HepG2 (cell line): ENCODE results near the gene GAL3ST1. TPM values are rescaled to one million over a fixed set of nuclear protein-coding genes. Genes with fewer than 3 reads are reported as not detected.

ENCODE experiments used
- ATM ChIP-seq: fragments of 450-650 bp; IDR thresholded peaks from 2 replicates; pipeline ENCODE4 v1.7.1; 2017; ENCODE audit warnings: mild to moderate bottlenecking, borderline replicate concordance
- FOXA1 ChIP-seq, 2 experiments: fragments of 450-650 bp in 1 of 2; sonication (generic) in 1 of 2; formaldehyde crosslinking in 1 of 2; IDR thresholded peaks; 2 replicates each; pipeline versions ENCODE4 v1.4.0 to v1.6.1; 2016 to 2020; ENCODE audit warnings: missing genetic modification reagents in 1 of 2
- GABPA ChIP-seq, 2 experiments: IDR thresholded peaks; 2 replicates each; pipeline ENCODE4 v1.6.1; 2011 to 2016; ENCODE audit warnings: low read depth in 2 of 2, low read length in 1 of 2, missing biosample characterization in 1 of 2, missing genetic modification characterization in 1 of 2
- GZF1 ChIP-seq: sonication (generic); formaldehyde crosslinking; IDR thresholded peaks from 2 replicates; pipeline ENCODE4 v1.5.1; 2020; ENCODE audit warnings: mild to moderate bottlenecking, missing genetic modification reagents
- HOXA3 ChIP-seq: sonication (generic); formaldehyde crosslinking; IDR thresholded peaks from 2 replicates; pipeline ENCODE4 v1.5.0; 2020; ENCODE audit warnings: missing genetic modification reagents
- KLF11 ChIP-seq: IDR thresholded peaks from 2 replicates; pipeline ENCODE4 v1.6.1; 2016; ENCODE audit warnings: missing compliant biosample characterization
- KLF13 ChIP-seq: sonication (generic); formaldehyde crosslinking; IDR thresholded peaks from 2 replicates; pipeline ENCODE4 v1.4.0; 2020; ENCODE audit warnings: mild to moderate bottlenecking, missing genetic modification reagents
- MBNL3 ChIP-seq: fragments of 250-450 bp; sonication (Bioruptor Pico); conservative IDR thresholded peaks from 2 replicates; pipeline ENCODE4 v1.8.0; 2022; ENCODE audit warnings: mild to moderate bottlenecking, inconsistent platforms
- PHF21A ChIP-seq: sonication (generic); formaldehyde crosslinking; IDR thresholded peaks from 2 replicates; pipeline ENCODE4 v1.5.0; 2020; ENCODE audit warnings: mild to moderate bottlenecking, missing genetic modification reagents
- POLR2G ChIP-seq: fragments of 200-400 bp; formaldehyde crosslinking; IDR thresholded peaks from 2 replicates; pipeline ENCODE4 v1.6.1; 2018; ENCODE audit warnings: mild to moderate bottlenecking, low read depth, low read length, moderate library complexity
- PRDM15 ChIP-seq: sonication (generic); formaldehyde crosslinking; IDR thresholded peaks from 2 replicates; pipeline ENCODE4 v1.4.0; 2020; ENCODE audit warnings: missing genetic modification reagents
- RARG ChIP-seq: sonication (generic); formaldehyde crosslinking; IDR thresholded peaks from 2 replicates; pipeline ENCODE4 v1.4.0; 2020; ENCODE audit warnings: low read depth, mild to moderate bottlenecking, missing genetic modification reagents
- RFX1 ChIP-seq: fragments of 450-650 bp; IDR thresholded peaks from 2 replicates; pipeline ENCODE4 v1.6.1; 2017
- SAP130 ChIP-seq: IDR thresholded peaks from 2 replicates; pipeline ENCODE4 v1.6.1; 2016; ENCODE audit warnings: low read depth
- SMAD3 ChIP-seq: sonication (generic); formaldehyde crosslinking; IDR thresholded peaks from 2 replicates; pipeline ENCODE4 v1.4.0; 2020; ENCODE audit warnings: missing genetic modification reagents
- ZBTB44 ChIP-seq: sonication (generic); formaldehyde crosslinking; IDR thresholded peaks from 2 replicates; pipeline ENCODE4 v1.4.0; 2020; ENCODE audit warnings: missing genetic modification reagents
- ZNF260 ChIP-seq: sonication (generic); formaldehyde crosslinking; IDR thresholded peaks from 2 replicates; pipeline ENCODE4 v1.4.0; 2020; ENCODE audit warnings: missing genetic modification reagents, low read depth, mild to moderate bottlenecking, borderline replicate concordance
- ZNF263 ChIP-seq: sonication (generic); formaldehyde crosslinking; IDR thresholded peaks from 2 replicates; pipeline ENCODE4 v1.4.0; 2020; ENCODE audit warnings: missing genetic modification reagents
- ZNF331 ChIP-seq: sonication (generic); formaldehyde crosslinking; IDR thresholded peaks from 2 replicates; pipeline ENCODE4 v1.4.0; 2020; ENCODE audit warnings: missing genetic modification reagents
- ZNF33A ChIP-seq: sonication (generic); formaldehyde crosslinking; IDR thresholded peaks from 2 replicates; pipeline ENCODE4 v1.5.1; 2020; ENCODE audit warnings: missing genetic modification reagents, mild to moderate bottlenecking, moderate library complexity, borderline replicate concordance
- ZNF460 ChIP-seq: sonication (generic); formaldehyde crosslinking; IDR thresholded peaks from 2 replicates; pipeline ENCODE4 v1.5.1; 2020; ENCODE audit warnings: missing genetic modification reagents, mild to moderate bottlenecking, borderline replicate concordance
- ZNF557 ChIP-seq: sonication (generic); formaldehyde crosslinking; IDR thresholded peaks from 2 replicates; pipeline ENCODE4 v1.4.0; 2020; ENCODE audit warnings: missing genetic modification reagents
- polyA plus RNA-seq, 8 experiments: library from polyadenylated mRNA; depleted of rRNA in 3 of 8; stranded (reverse) in 7 of 8; unstranded in 1 of 8; fragments of >200 nt; fragmentation: Illumina TruSeq in 4 of 8; extraction: Trizol in 4 of 8; gene quantifications; 2 replicates each; pipeline versions ENCODE4 v1.2.1 to v1.2.3, GENCODE V29; 2011 to 2016; ENCODE audit warnings: low read depth in 4 of 8, missing spikeins in 1 of 8, mixed read lengths in 1 of 8; ENCODE audit not compliant: insufficient read depth in 1 of 8
- total RNA-seq, 5 experiments: library from RNA; depleted of rRNA; stranded (reverse); fragments of >200 nt; fragmentation: Illumina TruSeq; extraction: Trizol; gene quantifications; 2 replicates each; pipeline ENCODE4 v1.2.3, GENCODE V29; 2016; ENCODE audit warnings: low read depth in 1 of 5
- TF ChIP-seq, protein P1 (sequence below): sonication (generic); formaldehyde crosslinking; conservative IDR thresholded peaks from 2 replicates; pipeline ENCODE4 v1.4.0; 2020; ENCODE audit warnings: mild to moderate bottlenecking, missing genetic modification reagents, moderate library complexity

Gene GAL3ST1
- total and polyA plus RNA-seq, 2 of the 13 experiments (the other 11 are each of a cell fraction or from before 2014, with no cell fraction given), result 4.4 to 14.7 TPM

DNA sequence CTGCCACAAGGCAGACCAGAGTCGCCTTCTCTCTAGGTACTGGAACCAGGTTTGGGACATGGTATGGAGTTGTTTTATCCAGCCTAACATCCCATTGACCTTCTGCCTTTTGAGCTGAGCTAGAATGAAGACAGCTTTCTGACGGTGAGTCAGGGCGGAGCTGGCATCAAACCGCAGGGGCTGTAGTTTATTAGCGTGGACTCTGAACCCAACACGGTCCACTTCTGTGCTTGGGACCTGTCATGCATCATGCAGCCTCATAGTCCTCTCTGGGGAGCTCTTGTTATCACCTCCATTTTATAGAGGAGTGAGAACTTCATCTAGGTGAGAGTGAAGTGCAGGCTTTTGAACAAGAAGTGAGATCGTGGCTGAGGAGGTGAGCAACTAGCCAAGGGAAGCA is 8.3 kb downstream of the GAL3ST1 start (continued):
- TF ChIP-seq, protein P1, sequence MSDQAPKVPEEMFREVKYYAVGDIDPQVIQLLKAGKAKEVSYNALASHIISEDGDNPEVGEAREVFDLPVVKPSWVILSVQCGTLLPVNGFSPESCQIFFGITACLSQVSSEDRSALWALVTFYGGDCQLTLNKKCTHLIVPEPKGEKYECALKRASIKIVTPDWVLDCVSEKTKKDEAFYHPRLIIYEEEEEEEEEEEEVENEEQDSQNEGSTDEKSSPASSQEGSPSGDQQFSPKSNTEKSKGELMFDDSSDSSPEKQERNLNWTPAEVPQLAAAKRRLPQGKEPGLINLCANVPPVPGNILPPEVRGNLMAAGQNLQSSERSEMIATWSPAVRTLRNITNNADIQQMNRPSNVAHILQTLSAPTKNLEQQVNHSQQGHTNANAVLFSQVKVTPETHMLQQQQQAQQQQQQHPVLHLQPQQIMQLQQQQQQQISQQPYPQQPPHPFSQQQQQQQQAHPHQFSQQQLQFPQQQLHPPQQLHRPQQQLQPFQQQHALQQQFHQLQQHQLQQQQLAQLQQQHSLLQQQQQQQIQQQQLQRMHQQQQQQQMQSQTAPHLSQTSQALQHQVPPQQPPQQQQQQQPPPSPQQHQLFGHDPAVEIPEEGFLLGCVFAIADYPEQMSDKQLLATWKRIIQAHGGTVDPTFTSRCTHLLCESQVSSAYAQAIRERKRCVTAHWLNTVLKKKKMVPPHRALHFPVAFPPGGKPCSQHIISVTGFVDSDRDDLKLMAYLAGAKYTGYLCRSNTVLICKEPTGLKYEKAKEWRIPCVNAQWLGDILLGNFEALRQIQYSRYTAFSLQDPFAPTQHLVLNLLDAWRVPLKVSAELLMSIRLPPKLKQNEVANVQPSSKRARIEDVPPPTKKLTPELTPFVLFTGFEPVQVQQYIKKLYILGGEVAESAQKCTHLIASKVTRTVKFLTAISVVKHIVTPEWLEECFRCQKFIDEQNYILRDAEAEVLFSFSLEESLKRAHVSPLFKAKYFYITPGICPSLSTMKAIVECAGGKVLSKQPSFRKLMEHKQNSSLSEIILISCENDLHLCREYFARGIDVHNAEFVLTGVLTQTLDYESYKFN (CRISPR knock-in tag), result peak; percentile 71
- TF ChIP-seq PHF21A, result no peak
- peak; percentile 70 for TF ChIP-seq SAP130 (CRISPR knock-in tag)
- TF ChIP-seq ZNF557 (CRISPR knock-in tag), result no peak
- TF ChIP-seq RFX1, result no peak
- TF ChIP-seq GABPA (IDR thresholded peaks at IDR 0.05; ENCODE audit: low read depth, low read length), result no peak
- no peak for TF ChIP-seq GABPA (CRISPR knock-in tag; IDR thresholded peaks at IDR 0.05; ENCODE audit: low read depth)
- TF ChIP-seq ZNF263 (CRISPR knock-in tag), result 0 out of 2 replicates have a peak, but pooled peaks have one; percentile 30
- TF ChIP-seq HOXA3 (CRISPR knock-in tag), result no peak
- no peak for TF ChIP-seq KLF13 (CRISPR knock-in tag)
- no peak for TF ChIP-seq GZF1 (CRISPR knock-in tag)
- peak; percentile 27; the same call in 1 of the 2 replicates for TF ChIP-seq ZNF331 (CRISPR knock-in tag)
- no peak for TF ChIP-seq RARG
- no peak for TF ChIP-seq SMAD3 (CRISPR knock-in tag)
- TF ChIP-seq FOXA1 (IDR thresholded peaks at IDR 0.05), result no peak
- TF ChIP-seq FOXA1 (CRISPR knock-in tag; IDR thresholded peaks at IDR 0.05), result no peak
- TF ChIP-seq ATM, result no peak
- TF ChIP-seq POLR2G, result no peak
- TF ChIP-seq PRDM15 (CRISPR knock-in tag), result no peak
- TF ChIP-seq ZNF460, result no peak
- TF ChIP-seq ZNF260 (CRISPR knock-in tag), result no peak
- TF ChIP-seq ZNF33A, result no peak
- TF ChIP-seq KLF11, result no peak
- no peak for TF ChIP-seq MBNL3 (CRISPR knock-in tag)
- TF ChIP-seq ZBTB44 (CRISPR knock-in tag), result no peak
